HCT116 (cell line): ENCODE results near the gene KNDC1. TPM values are rescaled to one million over a fixed set of nuclear protein-coding genes. Genes with fewer than 3 reads are reported as not detected.

ENCODE experiments used
- ATAC-seq: fragments of 200-7000 bp; cut with Tn5 transposase; 2 replicates; pipeline ENCODE4 v1.9.1; 2020; ENCODE audit warnings: mild to moderate bottlenecking, moderate library complexity
- BruUV-seq: library from RNA; stranded (reverse); fragments of 400-500 nt; replicated peaks from 2 replicates; lab custom pipeline; 2021; lab: Mats Ljungman, UMichigan
- CTCF ChIA-PET: fragments of 300-600 bp; sonication (Branson Sonifier 250); formaldehyde crosslinking; loops from one replicate; lab custom pipeline; 2021; ENCODE audit warnings: antibody characterized with exemption; lab: Charles Lee
- POLR2A ChIA-PET: fragments of 300-600, 350-600 bp; sonication (Branson Sonifier 250); formaldehyde crosslinking; loops from one replicate; lab custom pipeline; 2021; ENCODE audit warnings: antibody characterized with exemption; lab: Charles Lee
- RAD21 ChIA-PET, 2 experiments: fragments of 300-600 bp; sonication (Branson Sonifier 250); formaldehyde crosslinking; loops; one replicate each; lab custom pipeline; 2023; ENCODE audit warnings: low total read pairs in 2 of 2; ENCODE audit not compliant: uncharacterized antibody in 2 of 2, unreplicated experiment in 2 of 2, low non-redundant PET in 1 of 2; lab: Charles Lee
- DNase-seq: peaks from one replicate; pipeline ENCODE4 v3.0.0-alpha.2; 2010; ENCODE audit warnings: low read depth, low spot score
- H2AFZ ChIP-seq: fragments of 200-600 bp; shearing (Covaris generic), sonication (generic); 2 replicates; pipeline ENCODE4 v1.6.1; 2017; ENCODE audit warnings: low read depth, mixed run types, mixed read lengths, antibody characterized with exemption, low read length; ENCODE audit not compliant: poor library complexity, severe bottlenecking
- H3K27ac ChIP-seq: 2 replicates; pipeline ENCODE4 v1.5.1; 2012; ENCODE audit warnings: low read depth, low read length
- H3K27me3 ChIP-seq: fragments of 200-600 bp; sonication (generic); 2 replicates; pipeline ENCODE4 v1.6.1; 2016; ENCODE audit warnings: mixed run types, low read length, mixed read lengths; ENCODE audit not compliant: insufficient read depth
- H3K36me3 ChIP-seq, 2 experiments: fragments of 200-500 bp in 1 of 2; fragments of 200-600 bp in 1 of 2; sonication (Bioruptor generic) in 1 of 2; sonication (generic) in 1 of 2; 2 replicates each; pipeline versions ENCODE4 v1.5.1 to v1.6.1; 2014 to 2016; ENCODE audit warnings: low read length in 2 of 2, inconsistent platforms in 1 of 2, mixed read lengths in 1 of 2, mixed run types in 1 of 2; ENCODE audit not compliant: insufficient read depth in 2 of 2, control insufficient read depth in 1 of 2
- H3K4me1 ChIP-seq, 2 experiments: fragments of 200-600 bp in 1 of 2; sonication (generic) in 1 of 2; 2 replicates each; pipeline versions ENCODE4 v1.5.1 to v1.6.1; 2012 to 2017; ENCODE audit warnings: low read length in 2 of 2, inconsistent platforms in 1 of 2, mild to moderate bottlenecking in 1 of 2, mixed read lengths in 1 of 2, mixed run types in 1 of 2, moderate library complexity in 1 of 2; ENCODE audit not compliant: insufficient read depth in 2 of 2, control insufficient read depth in 1 of 2
- H3K4me2 ChIP-seq: fragments of 200-600 bp; sonication (generic); 2 replicates; pipeline ENCODE4 v1.6.1; 2017; ENCODE audit warnings: mixed run types, low read length, mixed read lengths
- H3K4me3 ChIP-seq, 2 experiments: fragments of 200-600 bp in 1 of 2; sonication (generic) in 1 of 2; replicated peaks in 1 of 2; 2 replicates each; pipeline ENCODE4 v1.5.1; 2011 to 2016; ENCODE audit warnings: low read length in 2 of 2, control low read depth in 1 of 2, low read depth in 1 of 2, mild to moderate bottlenecking in 1 of 2, mixed read lengths in 1 of 2, mixed run types in 1 of 2
- H3K79me2 ChIP-seq: fragments of 200-600 bp; sonication (generic); 2 replicates; pipeline ENCODE4 v1.6.1; 2017; ENCODE audit warnings: mild to moderate bottlenecking, mixed run types, low read length, moderate library complexity, mixed read lengths; ENCODE audit not compliant: insufficient read depth
- H3K9ac ChIP-seq: fragments of 200-600 bp; sonication (generic); 2 replicates; pipeline ENCODE4 v1.6.1; 2016; ENCODE audit warnings: low read length, mixed read lengths
- H3K9me2 ChIP-seq: fragments of 200-600 bp; sonication (generic), shearing (Covaris generic); 2 replicates; pipeline ENCODE4 v1.6.1; 2017; ENCODE audit warnings: mixed run types, mild to moderate bottlenecking, moderate library complexity; ENCODE audit not compliant: insufficient read depth
- H3K9me3 ChIP-seq, 2 experiments: fragments of 200-500 bp in 1 of 2; fragments of 200-600 bp in 1 of 2; sonication (Bioruptor generic) in 1 of 2; sonication (generic) in 1 of 2; 2 replicates each; pipeline ENCODE4 v1.6.1; 2014 to 2017; ENCODE audit warnings: low read length in 2 of 2, mixed read lengths in 2 of 2, inconsistent platforms in 1 of 2, low read depth in 1 of 2, mild to moderate bottlenecking in 1 of 2, mixed run types in 1 of 2, moderate library complexity in 1 of 2; ENCODE audit not compliant: control insufficient read depth in 1 of 2, insufficient read depth in 1 of 2
- H4K20me1 ChIP-seq: fragments of 200-600 bp; sonication (generic), shearing (Covaris generic); 2 replicates; pipeline ENCODE4 v1.6.1; 2017; ENCODE audit warnings: mixed run types, mild to moderate bottlenecking, moderate library complexity; ENCODE audit not compliant: insufficient read depth
- ATF3 ChIP-seq: IDR thresholded peaks from 2 replicates; pipeline ENCODE4 v1.6.1; 2012
- CBX3 ChIP-seq: IDR thresholded peaks from 2 replicates; pipeline ENCODE4 v1.6.1; 2012; ENCODE audit warnings: low read depth
- EGR1 ChIP-seq: IDR thresholded peaks from 2 replicates; pipeline ENCODE4 v1.6.1; 2012; ENCODE audit warnings: low read depth
- ELF1 ChIP-seq: IDR thresholded peaks from 2 replicates; pipeline ENCODE4 v1.6.1; 2012; ENCODE audit warnings: low read depth, borderline replicate concordance
- EZH2phosphoT487 ChIP-seq: fragments of 200-600 bp; IDR thresholded peaks from 2 replicates; pipeline ENCODE4 v1.6.1; 2018; ENCODE audit warnings: antibody characterized with exemption, borderline replicate concordance
- FOSL1 ChIP-seq: IDR thresholded peaks from 2 replicates; pipeline ENCODE4 v1.6.1; 2012; ENCODE audit warnings: low read depth
- POLR2A ChIP-seq: IDR thresholded peaks from 2 replicates; pipeline ENCODE4 v1.7.0; 2011; ENCODE audit warnings: borderline replicate concordance; ENCODE audit not compliant: insufficient read depth, insufficient read length; ENCODE audit errors: extremely low read depth
- POLR2AphosphoS5 ChIP-seq: IDR thresholded peaks from 2 replicates; pipeline ENCODE4 v1.6.1; 2011; ENCODE audit warnings: mild to moderate bottlenecking, low read depth, low read length, moderate library complexity
- RAD21 ChIP-seq: IDR thresholded peaks from 2 replicates; pipeline ENCODE4 v1.6.1; 2012; ENCODE audit warnings: low read depth, mild to moderate bottlenecking
- SIN3A ChIP-seq: IDR thresholded peaks from 2 replicates; pipeline ENCODE4 v1.6.1; 2012; ENCODE audit warnings: low read depth
- SP1 ChIP-seq: IDR thresholded peaks from 2 replicates; pipeline ENCODE4 v1.6.1; 2012; ENCODE audit warnings: low read depth
- SRF ChIP-seq: IDR thresholded peaks from 2 replicates; pipeline ENCODE4 v1.6.1; 2012; ENCODE audit warnings: low read depth
- TCF7L2 ChIP-seq: IDR thresholded peaks from 2 replicates; pipeline ENCODE4 v1.7.0; 2011; ENCODE audit warnings: borderline replicate concordance, inconsistent platforms; ENCODE audit not compliant: insufficient read depth, insufficient read length; ENCODE audit errors: extremely low read depth
- YY1 ChIP-seq: IDR thresholded peaks from 2 replicates; pipeline ENCODE4 v1.6.1; 2011; ENCODE audit warnings: low read length, low read depth, moderate library complexity, mild to moderate bottlenecking; ENCODE audit not compliant: insufficient replicate concordance; ENCODE audit errors: extremely low read depth
- ZFX ChIP-seq: fragments of 450-650 bp; IDR thresholded peaks from 2 replicates; pipeline ENCODE4 v1.6.1; 2017
- ZNF274 ChIP-seq: fragments of 200-500 bp; sonication (Bioruptor generic); IDR thresholded peaks from 2 replicates; pipeline ENCODE4 v1.6.1; 2014; ENCODE audit warnings: mild to moderate bottlenecking, low read depth, low read length, inconsistent platforms
- intact Hi-C: fragments of 100-400 bp; cut with micrococcal nuclease; formaldehyde crosslinking; loops from 2 replicates; pipeline ENCODE4 v1.10.0; 2022
- total RNA-seq: library from RNA; stranded (reverse); gene quantifications from one replicate; pipeline ENCODE4 v1.2.1, GENCODE V29; 2021; ENCODE audit not compliant: unreplicated experiment
- TF ChIP-seq, protein P1 (sequence below), 3 experiments: fragments of 200-600 bp in 1 of 3; sonication (generic) in 1 of 3; IDR thresholded peaks in 2 of 3; conservative IDR thresholded peaks in 1 of 3; 2 replicates each; pipeline ENCODE4 v1.5.1; 2012 to 2017; ENCODE audit warnings: low read depth in 2 of 3, low read length in 2 of 3, antibody characterized with exemption in 1 of 3, borderline replicate concordance in 1 of 3, control low read depth in 1 of 3, mild to moderate bottlenecking in 1 of 3, mixed read lengths in 1 of 3, mixed run types in 1 of 3, moderate library complexity in 1 of 3; ENCODE audit not compliant: insufficient read depth in 1 of 3

The KNDC1 gene
- total RNA-seq, 1 experiment from 2014 or later: 3.6 TPM

GRCh38 chr10:133182791-133183645 is 23.0 kb downstream of the KNDC1 start:
- H4K20me1 ChIP-seq: no peaks in the 10 kb centered on the region
- H3K4me2 ChIP-seq: no peak overlapping the region
- intact Hi-C loops: no loop called here
- H3K27ac ChIP-seq: no peak overlapping the region
- POLR2A ChIA-PET: no interaction called here
- no peak overlapping the region for H3K4me3 ChIP-seq
- H3K9me2 ChIP-seq: no peaks in the 10 kb centered on the region
- H3K27me3 ChIP-seq: no peaks in the 10 kb centered on the region
- no peak overlapping the region for H2AFZ ChIP-seq
- H3K4me1 ChIP-seq: no peaks in the 10 kb centered on the region
- CTCF ChIA-PET: no interaction called here
- no peaks in the 10 kb centered on the region for H3K36me3 ChIP-seq
- H3K79me2 ChIP-seq: no peaks in the 10 kb centered on the region
- ATAC-seq: no peak
- RAD21 ChIA-PET: no interaction called here
- TF ChIP-seq EGR1: no peak
- no peaks in the 10 kb centered on the region for H3K9me3 ChIP-seq
- BruUV-seq: no TSS peak
- H3K9ac ChIP-seq: no peak overlapping the region
- no peak for DNase-seq

DNA sequence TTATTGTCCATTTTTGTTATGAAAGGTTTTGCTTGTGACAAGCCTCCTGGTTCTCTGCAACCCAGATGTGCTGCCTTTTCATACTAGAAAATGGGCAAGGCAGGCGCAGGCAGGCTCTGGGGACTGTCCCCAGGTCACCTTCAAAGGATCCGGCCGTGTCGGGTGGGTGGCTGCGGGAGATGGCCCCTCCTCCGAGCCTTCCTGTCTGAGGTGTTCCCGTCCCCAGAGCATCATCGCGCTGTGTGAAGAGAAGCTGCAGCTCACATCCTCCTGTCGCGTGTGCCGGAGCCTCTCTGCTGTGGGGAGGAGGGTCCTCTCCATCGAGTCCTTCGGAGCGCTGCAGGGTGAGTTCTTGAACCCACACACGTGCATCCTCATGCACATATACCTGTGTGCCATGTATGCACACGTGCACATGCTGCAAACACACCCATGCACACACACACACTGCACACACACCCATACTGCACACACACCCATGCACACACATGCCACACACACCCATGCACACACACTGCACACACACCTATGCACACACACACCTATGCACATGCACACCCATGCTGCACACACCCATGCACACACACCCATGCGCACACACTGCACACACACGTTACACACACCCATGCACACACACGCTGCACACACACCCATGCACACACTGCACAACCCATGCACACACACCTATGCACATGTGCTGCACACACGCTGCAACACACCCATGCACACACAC is 23.8 kb downstream of the KNDC1 start:
- DNase-seq (no peak), ATAC-seq (no peak)
- ChIA-PET RAD21 (no interaction called here), POLR2A (no interaction called here), CTCF (no interaction called here)
- Histone ChIP-seq H3K9ac (no peak overlapping the region), H3K4me3 (no peak overlapping the region), H3K4me2 (no peak overlapping the region), H3K36me3 (no peaks in the 10 kb centered on the region), H3K9me2 (no peaks in the 10 kb centered on the region), H4K20me1 (no peaks in the 10 kb centered on the region), H3K27ac (no peak overlapping the region), H3K4me1 (no peaks in the 10 kb centered on the region), H3K27me3 (no peaks in the 10 kb centered on the region), H3K79me2 (no peaks in the 10 kb centered on the region), H2AFZ (no peak overlapping the region), H3K9me3 (no peaks in the 10 kb centered on the region)
- BruUV-seq: no TSS peak
- intact Hi-C loops: no loop called here
- TF ChIP-seq POLR2AphosphoS5: no peak
- no peak for TF ChIP-seq ELF1
- no peak for TF ChIP-seq POLR2A
- TF ChIP-seq SP1: no peak
- no peak for TF ChIP-seq ATF3
- no peak for TF ChIP-seq TCF7L2
- TF ChIP-seq, protein P1, sequence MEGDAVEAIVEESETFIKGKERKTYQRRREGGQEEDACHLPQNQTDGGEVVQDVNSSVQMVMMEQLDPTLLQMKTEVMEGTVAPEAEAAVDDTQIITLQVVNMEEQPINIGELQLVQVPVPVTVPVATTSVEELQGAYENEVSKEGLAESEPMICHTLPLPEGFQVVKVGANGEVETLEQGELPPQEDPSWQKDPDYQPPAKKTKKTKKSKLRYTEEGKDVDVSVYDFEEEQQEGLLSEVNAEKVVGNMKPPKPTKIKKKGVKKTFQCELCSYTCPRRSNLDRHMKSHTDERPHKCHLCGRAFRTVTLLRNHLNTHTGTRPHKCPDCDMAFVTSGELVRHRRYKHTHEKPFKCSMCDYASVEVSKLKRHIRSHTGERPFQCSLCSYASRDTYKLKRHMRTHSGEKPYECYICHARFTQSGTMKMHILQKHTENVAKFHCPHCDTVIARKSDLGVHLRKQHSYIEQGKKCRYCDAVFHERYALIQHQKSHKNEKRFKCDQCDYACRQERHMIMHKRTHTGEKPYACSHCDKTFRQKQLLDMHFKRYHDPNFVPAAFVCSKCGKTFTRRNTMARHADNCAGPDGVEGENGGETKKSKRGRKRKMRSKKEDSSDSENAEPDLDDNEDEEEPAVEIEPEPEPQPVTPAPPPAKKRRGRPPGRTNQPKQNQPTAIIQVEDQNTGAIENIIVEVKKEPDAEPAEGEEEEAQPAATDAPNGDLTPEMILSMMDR (IDR thresholded peaks at IDR 0.05 in 2 of 3, conservative IDR thresholded peaks at IDR 0.05 in 1 of 3; ENCODE audit: borderline replicate concordance in 1 of 3, insufficient read depth in 1 of 3, low read depth in 2 of 3, low read length in 2 of 3): no peak
- TF ChIP-seq ZFX: no peak
- TF ChIP-seq ZNF274: no peak
- TF ChIP-seq FOSL1: no peak
- TF ChIP-seq SRF: no peak
- TF ChIP-seq CBX3: no peak
- TF ChIP-seq SIN3A: no peak
- TF ChIP-seq RAD21: no peak
- TF ChIP-seq YY1: no peak
- no peak for TF ChIP-seq EZH2phosphoT487
